Head of caudate nucleus (tissue), 42 donors: Measurements from ENCODE around the gene PMIS2.

Experiments
- DNase-seq, 42 donors: peaks; one replicate each; pipeline versions ENCODE4 v3.0.0 to v3.0.0-alpha.2; 2020 to 2021; ENCODE audit warnings: mixed read lengths in 7 of 42
- intact Hi-C: fragments of 100-400 bp; cut with DNase I; formaldehyde crosslinking; loops from one replicate; pipeline ENCODE4 v1.15.0; 2022

PMIS2 gene

DNA sequence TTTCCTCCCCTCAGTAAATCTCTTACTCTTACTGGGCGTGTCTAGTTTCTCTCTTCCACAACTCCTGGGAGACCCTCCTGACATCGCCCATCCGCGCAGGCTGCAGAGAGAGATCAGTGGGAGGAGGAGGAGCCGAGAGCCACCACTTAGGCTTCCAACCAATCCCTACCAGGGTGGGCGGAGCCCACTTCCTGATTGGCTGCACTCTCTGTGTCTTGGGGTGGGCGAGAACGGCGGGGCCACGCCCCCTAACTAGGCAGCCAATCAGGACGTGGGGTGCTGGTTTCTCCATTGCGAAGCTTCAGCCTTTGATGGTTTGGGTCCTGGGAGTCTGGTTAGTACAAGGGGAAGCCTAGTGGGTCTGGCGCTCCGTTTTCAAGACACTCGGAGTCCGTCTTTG, at the start of gene PMIS2:
PMIS2 (plus strand) TSS at position 326 of the 400 bp plus-strand sequence. CDS start 87 bp downstream, outside the sequence.
- peak in 6 of 42 donors; percentile 9 to 34 (median 16) for DNase-seq
- intact Hi-C loops: no loop called here

DNA sequence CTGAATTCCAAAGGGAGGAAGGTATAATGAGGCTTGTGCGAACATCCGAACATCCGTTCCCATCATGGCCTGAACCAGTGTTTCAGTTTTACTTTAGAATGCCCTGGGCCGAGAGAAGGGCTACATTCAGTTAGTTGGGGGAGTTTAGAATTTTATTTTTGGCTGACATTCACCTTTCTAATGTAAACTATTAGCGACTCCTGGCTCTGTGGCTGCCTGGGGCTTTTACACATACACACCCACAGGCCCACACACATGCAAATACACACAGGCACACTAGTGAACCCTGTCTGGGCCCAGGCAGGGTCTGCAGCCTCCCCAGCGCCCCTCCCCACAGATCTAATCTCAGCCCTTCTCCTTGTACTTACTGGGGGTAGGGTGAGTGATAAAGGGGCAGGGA, 46.7 kb upstream of the PMIS2 start:
- intact Hi-C loops: no loop called here
- no peak for DNase-seq

- no peak for DNase-seq
- intact Hi-C loops: no loop called here
Observed at GRCh38 chr19:35539850-35540249, 46.1 kb upstream of the PMIS2 start.

GRCh38 chr19:35540356-35540927, 45.5 kb upstream of the PMIS2 start:
- no peak for DNase-seq
- intact Hi-C loops: no loop called here

DNA sequence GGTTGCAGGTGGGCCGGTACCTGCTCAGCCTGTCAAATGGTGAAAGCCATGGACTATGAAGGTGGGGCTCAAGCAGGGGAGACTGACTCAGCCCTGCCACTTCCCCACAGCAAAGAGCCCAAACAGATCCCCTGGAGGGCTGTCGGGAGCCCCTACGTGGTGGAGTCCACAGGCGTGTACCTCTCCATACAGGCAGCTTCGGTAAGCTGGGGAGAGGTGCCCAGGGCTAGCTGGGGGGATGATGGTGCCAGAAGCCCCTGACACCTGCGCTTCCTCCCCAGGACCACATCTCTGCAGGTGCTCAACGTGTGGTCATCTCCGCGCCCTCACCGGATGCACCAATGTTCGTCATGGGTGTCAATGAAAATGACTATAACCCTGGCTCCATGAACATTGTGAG, 43.8 kb upstream of the PMIS2 start:
- DNase-seq: no peak
- intact Hi-C loops: no loop called here

DNA sequence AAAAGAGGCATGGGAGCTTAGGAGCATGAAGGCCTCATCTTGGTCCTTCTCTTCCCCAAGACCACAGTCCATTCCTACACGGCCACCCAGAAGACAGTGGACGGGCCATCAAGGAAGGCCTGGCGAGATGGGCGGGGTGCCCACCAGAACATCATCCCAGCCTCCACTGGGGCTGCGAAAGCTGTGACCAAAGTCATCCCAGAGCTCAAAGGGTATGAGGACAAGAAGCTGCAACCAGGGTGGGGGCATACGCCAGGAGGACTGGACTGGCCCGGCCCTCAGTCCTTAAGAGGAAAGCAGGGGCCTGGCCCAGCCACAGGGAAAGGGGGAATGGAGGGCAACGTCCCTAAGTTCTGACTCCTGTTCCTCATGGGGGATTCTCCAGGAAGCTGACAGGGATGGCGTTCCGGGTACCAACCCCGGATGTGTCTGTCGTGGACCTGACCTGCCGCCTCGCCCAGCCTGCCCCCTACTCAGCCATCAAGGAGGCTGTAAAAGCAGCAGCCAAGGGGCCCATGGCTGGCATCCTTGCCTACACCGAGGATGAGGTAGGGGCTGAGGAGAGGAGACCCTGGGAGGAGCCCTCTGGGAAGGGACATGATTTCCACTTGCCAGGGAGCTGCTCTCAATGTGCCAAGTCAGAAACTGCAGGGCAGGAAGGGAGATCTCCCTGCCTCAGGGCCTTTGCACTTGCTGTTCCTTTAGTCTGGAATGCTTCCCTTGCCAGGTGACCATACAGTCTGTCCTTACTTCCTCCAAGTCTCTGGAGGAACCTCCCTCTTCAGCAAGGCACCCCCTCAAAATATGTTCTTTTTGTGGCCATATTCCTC, 42.5 kb upstream of the PMIS2 start:
- intact Hi-C loops: no loop called here
- DNase-seq: no peak

DNA sequence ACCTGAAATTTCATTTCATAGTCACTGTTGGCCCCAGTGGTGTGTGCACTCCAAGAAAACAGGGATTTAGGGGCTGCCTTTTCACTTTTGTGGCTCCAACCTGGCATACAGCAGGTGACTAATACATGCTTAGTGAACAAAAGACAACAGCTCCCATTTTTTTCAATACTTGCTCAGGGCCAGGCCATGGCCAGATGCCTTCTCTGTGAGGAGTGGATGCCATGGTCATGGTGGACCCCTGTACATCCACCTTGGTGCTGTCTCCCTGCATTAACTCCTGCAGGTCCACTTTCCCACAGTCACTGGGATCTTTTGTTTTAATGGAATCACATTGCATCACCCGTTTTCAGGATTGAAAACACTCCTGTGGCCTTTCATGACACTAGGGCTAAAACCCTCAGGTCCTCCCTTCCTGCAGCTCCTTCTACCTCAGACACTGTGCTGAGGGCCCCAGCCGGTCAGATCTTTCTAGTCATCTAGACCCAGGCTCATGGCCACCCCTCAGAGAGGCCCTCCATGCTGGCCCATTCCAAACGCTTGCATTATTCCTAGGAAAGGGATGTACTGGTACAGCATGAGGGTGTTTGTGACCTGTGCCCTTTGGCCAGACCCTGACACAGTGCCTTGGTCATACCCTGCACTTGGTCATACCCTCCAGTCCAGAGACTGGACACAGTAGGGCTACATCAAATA, 41.7 kb upstream of the PMIS2 start:
- no peak for DNase-seq
- intact Hi-C loops: no loop called here

DNA sequence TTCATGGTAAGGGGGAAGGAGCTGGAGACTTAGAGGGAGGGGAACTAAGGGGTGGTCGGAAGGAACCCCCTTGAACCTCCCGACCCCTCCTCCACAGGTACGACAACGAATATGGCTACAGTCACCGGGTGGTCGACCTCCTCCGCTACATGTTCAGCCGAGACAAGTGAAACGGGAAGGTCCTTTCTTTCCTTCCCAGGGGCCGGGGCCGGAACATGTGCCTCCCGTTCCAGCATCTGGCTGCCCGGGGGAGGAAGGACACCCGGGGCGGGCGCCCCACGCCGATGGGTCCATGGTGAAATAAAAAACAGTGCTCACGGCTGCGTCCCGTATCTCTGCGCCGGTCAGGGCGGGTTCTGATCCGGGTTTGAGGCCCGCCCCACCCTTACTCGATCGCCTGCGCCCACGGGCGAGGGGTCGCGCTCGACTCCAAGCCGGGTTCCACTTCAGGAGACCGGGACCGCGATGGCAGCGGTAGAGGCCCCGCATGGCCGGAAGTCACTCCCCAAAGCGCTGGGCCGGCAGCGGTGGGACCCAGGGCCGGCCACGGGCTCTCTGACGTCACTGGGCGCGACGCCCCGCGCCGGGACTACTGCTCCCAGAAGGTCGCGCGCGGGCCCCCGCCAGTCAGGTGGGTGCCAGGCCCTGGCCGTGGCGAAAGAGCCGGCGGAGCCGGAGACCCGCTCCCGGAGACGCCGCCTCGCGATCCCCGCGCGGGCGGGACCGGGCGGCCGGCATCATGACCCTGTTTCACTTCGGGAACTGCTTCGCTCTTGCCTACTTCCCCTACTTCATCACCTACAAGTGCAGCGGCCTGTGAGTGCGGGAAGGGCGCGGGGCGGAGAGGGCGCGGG, 40.7 kb upstream of the PMIS2 start, which contains the start of gene TMEM147:
TMEM147 (plus strand) TSS at position 626 of the 854 bp plus-strand sequence; CDS start at position 740, 114 bp downstream.
- peak; percentile 76 to 97 (median 94) for DNase-seq
- intact Hi-C loops: loop anchor here (5.0 kb wide), 1 partner anchor 172 kb away; the partner anchor contains the start of gene KMT2B

DNA sequence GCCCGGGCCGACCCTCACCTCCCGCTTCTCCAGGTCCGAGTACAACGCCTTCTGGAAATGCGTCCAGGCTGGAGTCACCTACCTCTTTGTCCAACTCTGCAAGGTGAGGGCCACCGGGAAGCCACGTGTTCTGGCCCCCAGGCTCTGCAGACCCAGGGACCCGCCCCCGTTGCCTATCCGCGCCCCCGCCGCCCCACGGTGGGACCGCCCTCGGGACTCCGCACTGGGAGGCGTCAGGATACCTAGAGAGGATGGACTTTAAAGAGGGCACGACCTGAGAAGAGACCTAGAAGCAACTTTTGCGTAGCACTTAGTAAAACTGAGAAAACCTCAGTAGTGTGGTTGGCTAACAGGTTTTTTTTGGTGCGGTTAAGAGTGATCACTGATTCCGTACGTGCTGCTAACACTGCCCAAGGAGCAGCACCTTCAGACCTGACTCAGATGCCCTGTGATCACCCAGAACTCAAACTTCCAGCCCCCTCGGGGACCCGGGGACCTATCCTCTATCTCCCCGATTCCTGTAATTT, 40.1 kb upstream of the PMIS2 start:
- intact Hi-C loops: loop anchor here (5.0 kb wide), 1 partner anchor 171 kb away; the partner anchor contains the start of gene KMT2B
- peak in 25 of 42 donors; percentile 3 to 58 (median 31) for DNase-seq

DNA sequence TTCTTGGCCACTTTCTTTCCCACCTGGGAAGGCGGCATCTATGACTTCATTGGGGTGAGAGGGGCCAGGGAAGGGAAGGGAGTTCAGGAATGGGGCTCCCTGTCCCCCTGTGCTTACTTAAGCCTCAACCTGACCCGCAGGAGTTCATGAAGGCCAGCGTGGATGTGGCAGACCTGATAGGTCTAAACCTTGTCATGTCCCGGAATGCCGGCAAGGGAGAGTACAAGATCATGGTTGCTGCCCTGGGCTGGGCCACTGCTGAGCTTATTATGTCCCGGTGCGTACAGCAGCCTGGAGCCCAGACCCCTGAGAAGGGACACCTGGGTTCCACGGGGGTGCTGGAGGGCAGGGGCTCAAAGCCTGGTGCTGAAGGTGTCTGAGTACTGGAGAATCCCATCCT, 39.4 kb upstream of the PMIS2 start:
- no peak for DNase-seq
- intact Hi-C loops: loop anchor here (5.0 kb wide), 1 partner anchor 171 kb away; the partner anchor contains the start of gene KMT2B

- DNase-seq: peak in 36 of 42 donors; percentile 15 to 83 (median 54)
- intact Hi-C loops: loop anchor here (5.0 kb wide), 1 partner anchor 168 kb away; the partner anchor contains the start of gene KMT2B
Observed at GRCh38 chr19:35549174-35549788, 36.7 kb upstream of the PMIS2 start.

- DNase-seq: no peak
- intact Hi-C loops: loop anchor here (5.0 kb wide), 1 partner anchor 167 kb away; the partner anchor contains the start of gene KMT2B
Observed at GRCh38 chr19:35549879-35550523, 36.0 kb upstream of the PMIS2 start.

- DNase-seq: no peak
- intact Hi-C loops: no loop called here
Observed at GRCh38 chr19:35551091-35551810, 34.7 kb upstream of the PMIS2 start.

GRCh38 chr19:35552534-35553384, 33.2 kb upstream of the PMIS2 start:
- intact Hi-C loops: no loop called here
- no peak for DNase-seq

- intact Hi-C loops: no loop called here
- DNase-seq: no peak
Observed at GRCh38 chr19:35553385-35554000, 32.5 kb upstream of the PMIS2 start.
